ENCODE data around the gene IGSF10.

The IGSF10 gene

GRCh38 chr3:151476344-151477018, 15.6 kb upstream of the IGSF10 start:
- no peak overlapping the region for H3K27ac ChIP-seq
- TF ChIP-seq ZFX (IDR thresholded peaks at IDR 0.05; ENCODE audit: borderline replicate concordance) (no peak), CTCF (IDR thresholded peaks at IDR 0.05) (no peak)

DNA sequence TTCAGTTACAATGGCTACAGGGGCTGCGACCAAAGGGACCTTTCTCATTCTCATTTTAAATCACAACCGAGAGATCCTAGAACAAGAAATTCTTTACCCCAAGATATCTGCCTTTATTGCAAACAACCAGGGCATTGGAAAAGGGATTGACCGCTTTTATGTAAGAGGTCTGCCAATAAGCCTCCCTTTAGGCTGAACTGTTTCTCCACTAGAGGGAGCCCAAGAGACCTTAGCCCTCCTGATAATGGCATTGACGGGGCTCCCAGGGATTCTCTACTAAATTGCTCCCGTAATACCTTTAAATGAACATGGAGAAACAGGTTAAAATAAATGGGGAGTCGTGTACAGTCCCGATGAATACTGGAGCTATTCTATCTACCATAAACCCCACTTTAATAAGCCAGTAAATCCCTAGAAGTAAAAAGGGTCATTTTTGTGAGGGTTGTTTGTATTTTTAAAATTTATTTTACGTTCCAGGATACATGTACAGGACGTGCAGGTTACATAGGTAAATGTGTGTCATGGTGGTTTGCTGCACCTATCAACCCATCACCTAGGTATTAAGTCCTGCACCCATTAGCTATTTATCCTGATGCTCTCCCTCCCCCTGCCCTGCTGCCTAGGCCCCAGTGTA, 7.5 kb upstream of the IGSF10 start:
- H3K27ac ChIP-seq, result no peak overlapping the region
- no peak for TF ChIP-seq ZFX (IDR thresholded peaks at IDR 0.05; ENCODE audit: borderline replicate concordance)
- TF ChIP-seq CTCF (IDR thresholded peaks at IDR 0.05), result peak; percentile 98

- TF ChIP-seq CTCF (IDR thresholded peaks at IDR 0.05) (no peak), ZFX (IDR thresholded peaks at IDR 0.05; ENCODE audit: borderline replicate concordance) (no peak)
Observed at GRCh38 chr3:151467069-151467468, 6.2 kb upstream of the IGSF10 start.

GRCh38 chr3:151462991-151463390, 2.1 kb upstream of the IGSF10 start:
- H3K27ac ChIP-seq, result no peak overlapping the region
- no peak for TF ChIP-seq ZFX (IDR thresholded peaks at IDR 0.05; ENCODE audit: borderline replicate concordance)
- no peak for TF ChIP-seq CTCF (IDR thresholded peaks at IDR 0.05)

More at GRCh38 chr3:151467069-151467468, 6.2 kb upstream of the IGSF10 start:
- H3K27ac ChIP-seq, result no peak overlapping the region

DNA sequence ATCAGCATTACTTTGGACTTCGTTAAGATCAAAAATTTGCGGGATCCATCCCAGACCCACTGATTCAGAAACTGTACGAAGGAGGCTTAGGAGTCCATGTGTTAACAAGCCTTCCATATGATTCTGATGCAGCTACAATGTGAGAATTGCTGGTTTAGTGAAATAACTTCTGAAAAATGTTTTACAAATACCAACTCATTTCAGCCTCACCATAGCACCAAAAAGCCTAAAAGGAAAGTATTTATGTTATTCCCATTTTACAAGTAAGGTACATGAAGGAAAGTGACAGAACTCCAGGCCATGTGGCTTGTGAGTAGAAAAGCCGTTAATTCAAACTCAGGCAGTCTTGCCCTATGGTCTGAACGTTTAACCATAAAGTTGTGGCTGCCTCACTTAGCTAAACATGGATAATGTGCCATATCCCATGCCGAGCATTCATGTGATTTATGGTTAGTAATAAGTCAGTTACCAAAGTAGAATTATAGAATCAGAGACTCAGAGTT, 1.5 kb upstream of the IGSF10 start:
- no peak for TF ChIP-seq ZFX (IDR thresholded peaks at IDR 0.05; ENCODE audit: borderline replicate concordance)
- no peak for TF ChIP-seq CTCF (IDR thresholded peaks at IDR 0.05)
- no peak overlapping the region for H3K27ac ChIP-seq

DNA sequence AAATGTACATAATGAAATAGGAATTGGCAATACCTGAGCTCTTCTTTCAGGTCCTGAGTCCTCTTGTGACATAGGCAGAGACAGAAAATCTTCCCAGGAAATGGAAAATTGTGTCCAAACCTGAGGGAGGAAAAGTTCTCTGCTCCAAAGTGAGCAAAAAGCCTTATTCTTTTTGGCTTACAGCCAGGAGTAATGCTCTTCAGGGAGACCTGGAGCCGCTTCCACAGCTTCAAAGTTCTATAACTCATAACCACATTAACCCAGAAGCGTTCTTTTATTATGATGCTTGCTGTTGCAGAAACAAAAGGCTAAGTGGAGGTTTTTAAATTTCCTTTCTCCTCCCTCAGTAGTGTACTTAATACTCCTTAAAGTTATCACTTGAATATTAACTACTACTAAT, 633 bp downstream of the IGSF10 start:
- TF ChIP-seq ZFX (IDR thresholded peaks at IDR 0.05; ENCODE audit: borderline replicate concordance), result no peak
- TF ChIP-seq CTCF (IDR thresholded peaks at IDR 0.05), result no peak

GRCh38 chr3:151459358-151459757, 1.5 kb downstream of the IGSF10 start:
- TF ChIP-seq CTCF (IDR thresholded peaks at IDR 0.05) (no peak), ZFX (IDR thresholded peaks at IDR 0.05; ENCODE audit: borderline replicate concordance) (no peak)
- no peak overlapping the region for H3K27ac ChIP-seq

More for the DNA sequence above, 633 bp downstream of the IGSF10 start:
- H3K27ac ChIP-seq, result no peak overlapping the region
